Activated CD4-positive, CD25-positive, alpha-beta regulatory T cell (primary cell): ENCODE results near the gene ZNF569.
"Not testable (repeated sequence)": the region's sequence is repeated elsewhere in the genome, so short reads cannot be mapped to it uniquely, and the experiment has no call there.

Experiments used
- DNase-seq, 4 experiments: peaks; one replicate each; lab custom pipeline; 2025; lab: John Stamatoyannopoulos, UW

The ZNF569 gene

DNA sequence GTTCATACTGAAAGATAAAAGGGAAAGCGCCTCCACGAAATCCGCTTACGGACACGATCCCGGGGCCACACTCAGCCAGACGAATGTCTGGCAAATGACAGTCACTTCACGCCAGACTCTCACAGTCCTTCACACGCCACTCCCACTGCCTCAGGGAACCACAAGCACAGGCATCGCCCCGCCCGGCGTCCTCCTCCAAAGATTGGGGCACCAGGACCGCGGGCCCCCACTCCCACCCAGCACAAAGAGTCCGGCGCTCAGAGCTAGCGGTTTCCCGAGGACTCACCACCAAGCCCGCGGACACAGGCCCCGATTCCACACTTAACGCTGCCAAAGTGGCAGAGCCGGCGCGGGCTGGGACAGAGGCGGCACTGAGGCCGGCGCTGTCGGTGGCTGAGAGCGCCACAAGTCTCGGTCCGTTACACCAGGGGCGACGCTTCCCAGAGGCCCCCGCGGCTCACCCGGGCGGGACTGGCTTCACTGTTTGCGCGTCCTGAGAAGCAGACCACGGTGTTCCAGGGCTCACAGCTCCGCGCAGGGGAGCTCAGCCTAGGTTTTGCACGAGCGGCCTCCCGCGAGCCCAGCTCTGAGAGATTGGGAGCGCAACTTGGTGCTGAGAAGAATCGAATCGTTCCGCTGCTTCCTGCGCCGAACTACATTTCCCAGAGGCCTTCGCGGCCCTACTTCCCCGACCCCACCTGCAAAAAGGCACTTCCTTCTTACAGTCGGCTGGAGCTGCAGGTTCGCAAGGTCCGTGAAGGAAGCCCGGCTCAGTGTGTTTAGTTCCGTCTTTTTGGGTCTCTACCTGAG, at the start of gene ZNF569:
TSS of gene ZNF569 (minus strand) at position 647 of the 810 bp plus-strand sequence. CDS start 22,523 bp downstream, outside the sequence.
- peak; percentile 67 to 80 (median 74) for DNase-seq

DNA sequence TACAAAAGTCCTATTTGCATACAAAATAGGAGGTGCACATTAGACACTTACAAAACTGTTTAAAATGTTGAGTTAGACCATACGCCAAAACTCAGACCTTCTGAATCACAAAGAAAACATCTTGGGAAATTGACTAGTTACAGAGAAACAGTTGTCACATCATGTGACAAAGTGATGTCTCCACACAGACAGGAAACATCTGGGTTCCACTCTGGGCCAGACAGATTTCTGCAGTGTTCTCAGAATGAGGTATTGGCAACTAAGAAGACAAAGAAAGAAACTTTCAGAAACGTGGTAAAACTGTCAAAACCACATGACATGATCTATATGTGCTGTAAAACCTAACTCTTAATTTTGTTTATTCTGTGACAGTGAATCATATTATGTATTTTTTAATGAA, 46.2 kb upstream of the ZNF569 start:
- no peak for DNase-seq

DNA sequence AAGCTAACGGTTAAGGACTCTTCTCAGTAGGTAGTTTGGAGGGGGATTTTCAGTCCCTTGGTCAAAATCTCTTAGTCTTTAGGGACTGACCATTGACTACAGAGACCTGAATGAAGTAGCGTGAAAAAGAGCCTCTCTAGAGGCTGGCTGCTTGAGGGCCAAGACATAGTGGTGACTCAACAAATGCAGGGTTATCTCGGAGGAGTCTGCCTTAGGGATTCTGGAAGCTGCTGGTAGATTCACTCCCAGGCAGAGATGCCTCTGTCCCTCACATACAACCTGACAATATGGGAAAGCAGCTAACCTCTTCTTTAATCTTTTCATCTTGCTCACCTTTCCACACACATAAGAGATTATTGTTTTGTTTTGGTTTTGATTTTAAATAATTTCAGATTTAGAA, 44.6 kb upstream of the ZNF569 start:
- no peak for DNase-seq

DNA sequence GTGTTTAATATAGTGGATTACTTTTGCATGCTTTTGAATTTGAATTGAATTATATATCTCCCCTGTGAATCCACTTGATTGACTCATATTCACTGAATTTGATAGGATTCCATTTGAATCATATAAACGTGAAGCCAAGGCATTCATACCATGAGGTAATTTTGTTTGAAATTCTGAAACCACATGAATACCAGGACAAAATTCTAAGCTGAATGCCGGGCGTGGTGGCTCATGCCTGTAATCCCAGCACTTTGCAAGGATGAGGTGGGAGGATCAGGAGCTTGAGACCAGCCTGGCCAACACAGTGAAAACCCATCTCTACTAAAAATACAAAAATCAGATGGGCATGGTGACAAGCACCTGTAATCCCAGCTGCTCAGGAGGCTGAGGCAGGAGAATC, 43.9 kb upstream of the ZNF569 start:
- DNase-seq, result no peak

DNA sequence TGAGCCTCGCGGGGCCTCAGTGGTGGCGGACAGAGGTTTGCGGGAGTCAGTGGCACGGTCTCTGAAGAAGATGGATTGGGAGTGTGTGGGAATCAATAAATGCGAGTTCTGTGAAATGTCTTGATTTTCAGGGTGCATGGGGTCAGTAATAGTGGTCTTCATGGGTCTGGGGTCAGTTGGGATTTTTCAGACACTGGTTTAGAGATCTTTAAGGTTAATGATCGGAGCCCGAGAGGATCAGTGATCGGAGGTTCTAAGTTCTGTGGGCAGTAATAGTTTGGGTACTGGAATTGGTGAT, 39.9 kb upstream of the ZNF569 start:
- DNase-seq, result no peak

DNA sequence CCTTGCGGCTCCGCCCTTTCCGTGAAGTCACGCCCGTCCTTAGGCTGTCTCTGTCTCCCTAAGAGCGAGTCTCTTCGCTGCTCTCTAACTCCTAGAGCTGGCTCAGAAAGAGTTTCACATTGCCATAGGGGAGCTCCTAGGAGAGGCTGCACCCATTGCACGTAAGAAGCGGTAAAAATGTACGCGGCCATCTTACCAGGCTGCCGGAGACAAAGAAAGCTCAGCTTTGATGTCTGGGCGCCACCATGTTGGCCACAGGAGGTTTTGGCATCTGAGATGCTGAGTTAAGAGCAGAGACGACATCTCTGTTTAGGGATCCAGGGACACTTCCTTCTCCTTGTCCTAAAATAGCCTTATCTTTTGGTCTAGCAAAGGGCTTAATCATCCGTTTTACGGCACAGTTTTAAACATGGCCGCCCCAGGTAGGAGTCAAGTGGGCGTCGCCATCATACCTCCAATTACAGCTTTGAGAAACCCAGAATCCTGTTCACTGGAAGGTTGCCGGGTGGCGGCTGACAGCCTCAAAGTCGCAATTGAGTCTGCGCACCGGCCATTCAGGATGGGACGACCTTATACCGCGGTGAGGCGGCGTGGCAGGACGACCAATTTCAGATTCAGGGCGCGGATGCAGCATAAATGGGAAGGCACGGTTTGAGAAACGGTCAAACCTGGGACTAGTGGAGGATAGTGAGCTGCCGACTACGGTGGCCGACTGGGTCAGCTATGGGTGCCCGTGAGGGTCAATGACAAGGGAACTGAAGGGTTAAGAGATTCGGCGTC, 39.3 kb upstream of the ZNF569 start, which contains the start of gene ZNF793:
TSS of gene ZNF793 (plus strand) at position 553 of the 780 bp plus-strand sequence. CDS start 16,501 bp downstream, outside the sequence.
- peak; percentile 46 to 74 (median 56) for DNase-seq

DNA sequence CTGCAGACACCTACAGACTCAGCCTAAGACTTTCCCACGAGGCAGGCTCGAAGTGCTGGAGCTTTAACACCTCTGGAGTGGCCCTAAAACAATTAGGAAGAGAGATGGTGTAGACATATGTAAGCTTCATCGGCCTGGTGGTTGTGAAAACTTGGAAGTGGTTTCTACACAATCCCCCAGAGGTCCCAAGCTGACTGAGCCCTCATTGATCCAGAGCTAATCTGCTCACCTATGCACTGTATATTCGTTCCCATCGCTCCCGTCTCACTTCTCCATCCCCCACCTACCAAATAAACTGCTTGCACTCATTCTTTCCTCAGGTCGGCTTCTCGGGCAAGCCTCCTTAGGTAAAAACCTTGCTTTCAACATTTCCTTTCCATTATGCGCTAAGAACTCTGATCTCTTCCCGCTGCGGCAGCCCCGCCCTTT, 38.7 kb upstream of the ZNF569 start:
- no peak for DNase-seq

DNA sequence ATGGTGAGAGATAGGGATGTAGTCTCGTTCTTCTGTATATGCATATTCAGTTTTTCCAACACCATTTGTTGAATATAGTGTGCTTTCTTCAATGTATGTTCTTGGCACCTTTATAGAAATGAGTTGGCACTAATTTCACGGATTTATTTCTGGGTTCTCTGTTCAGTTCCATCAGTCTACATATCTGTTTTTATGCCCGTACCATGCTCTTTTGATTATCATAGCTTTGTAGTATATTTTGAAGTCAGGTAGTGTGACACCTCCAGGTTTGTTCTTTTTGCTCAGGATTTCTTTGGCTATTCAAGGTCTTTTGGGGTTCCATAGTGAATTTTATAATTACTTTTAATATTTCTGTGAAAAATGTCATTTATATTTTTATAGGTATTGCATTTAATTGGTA, 25.0 kb upstream of the ZNF569 start:
- no peak for DNase-seq

DNA sequence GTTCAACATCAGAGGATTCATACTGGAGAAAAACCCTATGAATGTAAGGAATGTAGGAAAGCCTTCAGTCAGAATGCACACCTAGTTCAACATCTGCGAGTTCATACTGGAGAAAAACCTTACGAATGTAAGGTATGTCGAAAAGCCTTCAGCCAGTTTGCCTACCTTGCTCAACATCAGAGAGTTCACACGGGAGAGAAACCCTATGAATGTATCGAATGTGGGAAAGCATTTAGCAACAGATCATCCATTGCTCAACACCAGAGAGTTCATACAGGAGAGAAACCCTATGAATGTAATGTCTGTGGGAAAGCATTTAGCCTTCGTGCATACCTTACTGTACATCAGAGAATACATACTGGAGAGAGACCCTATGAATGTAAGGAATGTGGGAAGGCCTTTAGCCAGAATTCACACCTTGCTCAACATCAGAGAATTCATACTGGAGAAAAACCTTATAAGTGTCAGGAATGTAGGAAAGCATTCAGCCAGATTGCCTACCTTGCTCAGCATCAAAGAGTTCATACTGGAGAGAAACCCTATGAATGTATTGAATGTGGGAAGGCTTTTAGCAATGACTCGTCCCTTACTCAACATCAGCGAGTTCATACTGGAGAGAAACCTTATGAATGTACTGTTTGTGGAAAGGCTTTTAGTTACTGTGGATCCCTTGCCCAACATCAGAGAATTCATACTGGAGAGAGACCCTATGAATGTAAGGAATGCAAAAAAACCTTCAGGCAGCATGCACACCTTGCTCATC, 17.3 kb upstream of the ZNF569 start:
- no peak for DNase-seq

DNA sequence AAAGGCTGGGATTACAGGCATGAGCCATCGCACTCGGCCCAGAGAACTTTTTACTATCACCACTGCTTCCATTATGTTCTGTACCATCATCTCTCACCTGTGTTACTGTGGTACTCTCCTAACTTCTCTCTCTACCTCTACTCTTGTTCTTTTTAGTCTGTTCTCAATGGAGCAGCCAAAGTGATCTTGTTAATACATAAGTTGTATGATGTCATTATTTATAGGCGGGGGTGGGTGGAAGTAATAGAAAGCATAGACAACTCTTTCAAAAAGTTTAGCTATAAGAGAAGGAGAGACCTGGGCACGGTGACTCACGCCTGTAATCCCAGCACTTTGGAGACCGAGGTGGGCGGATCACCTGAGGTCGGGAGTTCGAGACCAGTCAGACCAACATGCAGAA, 4.9 kb upstream of the ZNF569 start:
- DNase-seq, result no peak

DNA sequence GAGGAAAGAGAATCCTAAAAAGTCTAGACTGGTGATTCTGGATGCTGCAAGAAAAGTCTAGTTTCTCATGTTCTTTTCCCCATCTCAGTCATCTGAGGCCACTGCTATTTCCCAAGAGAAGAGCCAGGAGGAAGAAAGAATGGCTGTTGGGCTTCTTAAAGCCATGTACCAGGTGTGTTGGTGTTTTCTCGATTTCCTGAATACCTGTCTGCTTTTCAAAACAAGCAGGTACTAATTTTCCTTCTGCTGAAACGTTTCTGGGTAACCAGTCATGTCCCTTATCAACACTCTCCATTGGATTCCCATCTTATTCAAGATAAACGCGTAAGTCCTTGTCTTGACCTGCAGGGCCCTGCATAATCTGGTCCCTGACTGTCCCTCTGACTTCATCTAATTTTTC, 3.0 kb upstream of the ZNF569 start:
- no peak for DNase-seq

DNA sequence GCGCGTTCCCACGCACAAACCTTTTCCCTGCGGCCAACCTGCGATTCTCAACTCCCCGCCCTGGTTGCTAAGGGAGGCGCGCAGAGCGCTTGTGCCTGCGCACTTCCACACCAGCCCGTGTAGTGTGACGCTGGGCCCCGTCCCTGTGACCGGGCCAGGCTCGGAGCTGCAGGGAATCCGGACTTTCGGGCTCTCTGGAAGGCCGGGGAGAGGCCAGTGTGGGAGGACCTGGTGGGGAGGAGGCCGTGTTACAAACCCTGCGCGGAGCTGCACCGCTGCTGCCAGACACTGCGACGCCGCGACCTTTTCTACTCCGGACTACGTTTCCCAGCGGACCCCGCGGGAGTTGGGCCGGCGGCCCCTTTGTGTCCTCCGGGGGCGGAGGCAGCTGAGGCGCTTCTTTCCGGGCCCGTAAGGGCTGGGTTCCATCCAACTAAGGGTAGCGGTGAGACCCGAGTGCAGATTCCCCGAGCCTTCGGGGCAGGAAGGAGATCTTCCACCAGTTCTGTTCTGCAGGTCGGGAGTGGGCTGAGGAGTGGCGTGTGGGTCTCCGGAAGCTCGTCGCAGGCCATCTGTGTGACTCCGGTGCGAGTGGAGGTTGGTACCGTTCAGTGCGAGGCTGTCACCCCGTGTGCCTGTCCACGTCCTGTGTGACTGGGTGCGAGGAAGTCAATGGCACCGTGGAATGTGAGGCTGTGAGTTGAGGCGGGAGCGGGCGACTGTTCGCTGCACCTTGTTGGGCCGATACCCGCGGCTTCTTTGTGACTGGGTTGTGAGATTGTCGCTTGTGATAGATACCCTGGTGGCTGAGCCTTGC, 1.9 kb upstream of the ZNF569 start, which contains the start of gene ZNF570:
TSS of gene ZNF570 (plus strand) at position 396 of the 817 bp plus-strand sequence. CDS start 999 bp downstream, outside the sequence.
- peak; percentile 66 to 82 (median 72) for DNase-seq

DNA sequence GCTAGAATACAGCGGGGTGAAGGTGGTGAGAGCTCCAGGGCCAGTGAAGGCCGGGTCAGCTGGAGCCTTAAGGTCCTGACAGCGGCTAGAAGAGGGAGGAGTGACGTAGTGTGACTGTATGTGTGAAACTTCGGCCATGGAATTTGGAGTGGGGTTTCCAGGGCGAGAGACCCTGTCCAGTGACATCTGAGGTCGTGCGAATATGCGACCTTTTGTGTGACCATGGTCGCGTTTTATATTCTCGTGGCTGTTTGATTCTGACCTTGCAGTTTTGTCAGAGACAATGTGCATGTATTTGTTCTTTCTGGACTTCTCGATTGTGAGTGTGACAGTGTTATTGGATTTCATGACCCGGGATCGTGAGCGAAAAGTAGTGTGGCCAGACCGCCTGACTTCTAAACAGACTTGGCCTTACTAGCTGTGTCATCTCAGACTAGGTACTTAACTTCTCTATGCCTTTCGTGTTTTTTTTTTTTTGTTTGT, 405 bp upstream of the ZNF569 start:
- no peak for DNase-seq

DNA sequence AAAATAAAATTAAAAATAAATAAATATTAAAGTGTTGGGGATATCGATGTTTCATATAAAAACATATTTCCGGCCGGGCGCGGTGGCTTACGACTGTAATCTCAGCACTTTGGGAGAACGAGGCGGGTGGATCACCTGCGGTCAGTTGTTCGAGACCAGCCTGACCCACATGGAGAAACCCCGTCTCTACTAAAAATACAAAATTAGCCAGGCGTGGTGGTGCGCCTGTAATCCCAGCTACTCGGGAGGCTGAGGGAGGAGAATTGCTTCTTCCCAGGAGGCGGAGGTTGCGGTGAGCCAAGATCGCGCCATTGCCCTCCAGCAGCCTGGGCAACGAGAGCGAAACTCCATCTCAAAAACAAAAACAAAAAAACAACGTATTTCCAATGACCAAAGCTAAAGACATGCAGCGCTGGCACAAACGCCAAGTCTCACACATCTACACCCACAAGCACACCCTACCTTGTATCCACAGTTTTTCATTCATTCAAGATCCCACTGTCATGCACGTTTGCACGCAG, 907 bp downstream of the ZNF569 start:
- no peak for DNase-seq

DNA sequence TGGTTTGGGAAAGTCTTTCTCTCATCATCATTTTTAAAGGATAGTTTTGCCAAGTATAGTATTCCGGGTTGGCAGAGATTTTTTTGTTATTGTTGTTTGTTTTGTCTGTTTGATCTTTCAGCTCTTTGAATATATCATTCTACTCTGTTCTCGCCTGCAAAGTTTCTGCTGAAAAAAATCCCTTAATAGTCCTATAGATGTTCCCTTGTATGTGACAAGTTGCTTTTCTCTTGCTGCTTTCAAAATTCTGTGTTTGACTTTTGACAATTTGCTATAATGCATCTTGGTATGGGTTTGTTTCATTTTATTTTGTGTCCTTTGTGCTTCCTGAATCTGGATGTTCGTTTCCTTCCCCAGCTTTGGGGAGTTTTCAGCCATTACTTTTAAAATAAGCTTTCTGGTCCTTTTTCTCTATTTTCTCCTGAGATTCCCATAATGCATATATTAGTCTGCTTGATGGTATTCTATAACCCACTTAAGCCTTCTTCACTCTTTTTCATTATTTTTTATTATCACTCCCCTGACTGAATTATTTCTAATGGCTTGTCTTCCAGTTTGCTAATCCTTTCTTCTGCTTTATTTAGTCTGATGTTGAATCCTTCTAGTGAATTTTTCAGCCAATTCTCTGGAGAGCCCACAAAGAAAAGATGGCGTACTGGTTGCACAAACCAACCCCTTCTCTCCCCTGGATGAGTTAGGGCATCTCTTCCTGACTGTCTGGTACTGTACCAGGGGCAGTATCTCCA, 14.6 kb downstream of the ZNF569 start:
- DNase-seq, result no peak

DNA sequence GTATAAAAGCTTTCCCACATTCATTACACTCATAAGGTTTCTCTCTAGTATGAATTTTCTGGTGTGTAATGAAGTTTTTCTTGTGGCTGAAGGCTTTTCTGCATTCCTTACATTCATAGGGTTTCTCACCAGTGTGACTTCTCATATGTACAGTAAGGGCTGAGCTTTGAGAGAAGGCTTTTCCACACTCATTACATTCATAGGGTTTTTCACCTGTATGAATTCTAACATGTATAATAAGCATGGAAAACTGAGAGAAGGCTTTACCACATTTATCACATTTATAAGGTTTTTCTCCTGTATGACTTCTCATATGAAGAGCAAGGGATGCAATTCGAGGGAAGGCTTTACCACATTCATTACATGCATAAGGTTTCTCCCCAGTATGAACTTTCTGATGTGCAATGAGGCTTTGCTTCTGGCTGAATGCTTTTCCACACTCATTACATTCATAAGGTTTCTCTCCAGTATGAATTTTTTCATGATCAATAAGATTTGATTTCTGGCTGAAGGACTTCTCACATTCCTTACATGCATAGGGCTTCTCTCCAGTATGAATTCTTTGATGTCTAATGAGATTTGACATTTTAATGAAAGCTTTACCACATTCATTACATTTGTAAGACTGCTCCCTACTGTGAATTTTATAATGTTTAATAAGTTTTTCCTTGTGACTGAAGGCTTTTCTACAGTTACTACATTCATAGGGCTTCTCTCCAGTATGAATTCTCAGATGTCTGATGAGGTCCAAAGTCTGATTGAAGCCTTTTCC, 53.7 kb downstream of the ZNF569 start:
- no peak for DNase-seq

DNA sequence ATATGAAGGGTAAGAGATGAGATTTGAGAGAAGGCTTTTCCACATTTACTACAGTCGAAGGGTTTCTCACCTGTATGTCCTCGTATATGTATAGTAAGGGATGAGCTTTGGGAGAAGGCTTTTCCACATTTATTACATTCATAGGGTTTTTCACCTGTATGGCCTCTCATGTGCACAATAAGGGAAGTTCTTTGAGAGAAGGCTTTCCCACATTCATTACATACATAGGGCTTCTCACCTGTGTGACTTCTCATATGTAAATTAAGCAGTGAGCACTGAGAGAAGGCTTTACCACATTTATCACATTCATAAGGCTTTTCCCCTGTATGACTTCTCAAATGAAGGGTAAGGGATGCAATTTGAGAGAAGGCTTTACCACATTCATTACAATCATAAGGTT, 54.5 kb downstream of the ZNF569 start:
- no peak for DNase-seq

DNA sequence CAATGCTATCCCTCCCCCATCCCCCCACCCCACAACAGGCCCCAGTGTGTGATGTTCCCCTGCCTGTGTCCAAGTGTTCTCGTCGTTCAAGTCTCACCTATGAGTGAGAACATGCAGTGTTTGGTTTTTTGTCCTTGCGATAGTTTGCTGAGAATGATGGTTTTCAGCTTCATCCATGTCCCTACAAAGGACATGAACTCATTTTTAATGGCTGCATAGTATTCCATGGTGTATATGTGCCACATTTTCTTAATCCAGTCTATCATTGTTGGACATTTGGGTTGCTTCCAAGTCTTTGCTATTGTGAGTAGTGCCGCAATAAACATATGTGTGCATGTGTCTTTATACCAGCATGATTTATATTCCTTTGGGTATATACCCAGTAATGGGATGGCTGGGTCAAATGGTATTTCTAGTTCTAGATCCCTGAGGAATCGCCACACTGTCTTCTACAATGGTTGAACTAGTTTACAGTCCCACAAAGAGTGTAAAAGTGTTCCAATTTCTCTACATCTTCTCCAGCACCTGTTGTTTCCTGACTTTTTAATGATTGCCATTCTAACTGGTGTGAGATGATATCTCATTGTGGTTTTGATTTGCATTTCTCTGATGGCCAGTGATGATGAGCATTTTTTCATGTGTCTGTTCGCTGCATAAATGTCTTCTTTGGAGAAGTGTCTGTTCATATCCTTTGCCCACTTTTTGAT, 61.0 kb downstream of the ZNF569 start:
- not testable (repeated sequence) for DNase-seq

DNA sequence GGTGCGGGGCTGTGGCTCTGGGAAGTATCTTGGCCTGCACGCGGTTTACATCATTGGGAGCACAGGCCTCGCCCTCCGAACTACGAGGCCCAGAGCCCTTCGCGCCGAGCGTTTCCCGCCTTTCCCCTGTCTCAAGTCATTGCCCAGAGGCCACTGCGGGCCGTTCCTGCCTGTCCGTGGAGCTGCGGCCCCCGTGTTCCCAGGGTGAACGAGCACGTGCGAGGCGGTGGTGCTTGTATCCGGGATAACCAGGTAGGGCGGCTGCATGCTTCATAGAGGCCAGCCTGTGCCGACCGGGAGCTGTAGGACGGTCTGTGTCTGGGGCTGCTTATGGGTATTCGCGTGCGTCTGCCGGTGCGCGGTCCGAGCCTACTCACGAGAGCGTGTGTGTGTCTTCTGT, 63.8 kb downstream of the ZNF569 start:
- no peak for DNase-seq
